Vagina (tissue), 2 donors: ENCODE data around the gene POLR1D. TPM values are rescaled to one million over a fixed set of nuclear protein-coding genes. Genes with fewer than 3 reads are reported as not detected.

ENCODE experiments used
- DNase-seq, 2 donors: peaks; one replicate each; pipeline ENCODE4 v3.0.0-alpha.2; 2017; ENCODE audit errors: extremely low spot score in 2 of 2
- H3K27ac ChIP-seq: fragments of 200-600 bp; sonication (generic); one replicate; pipeline ENCODE4 v1.5.1; 2019
- H3K27me3 ChIP-seq: fragments of 200-600 bp; sonication (generic); one replicate; pipeline ENCODE4 v1.5.1; 2019
- H3K36me3 ChIP-seq, 2 donors: fragments of 200-600 bp; sonication (generic); one replicate each; pipeline ENCODE4 v1.5.1; 2017 to 2019
- H3K4me1 ChIP-seq: fragments of 200-600 bp; sonication (generic); one replicate; pipeline ENCODE4 v1.5.1; 2019
- H3K4me3 ChIP-seq, 2 donors: fragments of 200-600 bp; sonication (generic); 1 replicate in 1 of 2; 2 replicates in 1 of 2; pipeline ENCODE4 v1.5.1; 2016 to 2019
- H3K9me3 ChIP-seq: fragments of 200-600 bp; sonication (generic); one replicate; pipeline ENCODE4 v1.5.1; 2019
- POLR2A ChIP-seq, 2 donors: fragments of 450-650 bp; IDR thresholded peaks; one replicate each; pipeline ENCODE4 v1.6.1; 2017; ENCODE audit warnings: antibody characterized with exemption in 2 of 2, mild to moderate bottlenecking in 2 of 2, moderate library complexity in 2 of 2
- POLR2AphosphoS5 ChIP-seq, 2 donors: sonication (generic); formaldehyde crosslinking; IDR thresholded peaks; one replicate each; pipeline ENCODE4 v1.9.0; 2017; ENCODE audit warnings: antibody characterized with exemption in 2 of 2, mild to moderate bottlenecking in 2 of 2, low read depth in 1 of 2; ENCODE audit not compliant: insufficient read depth in 1 of 2
- intact Hi-C: fragments of 100-400 bp; cut with DNase I; formaldehyde crosslinking; loops from one replicate; pipeline ENCODE4 v1.15.1; 2023
- total RNA-seq: library from RNA; depleted of rRNA; stranded (reverse); fragments of >200 nt; gene quantifications from one replicate; pipeline ENCODE4 v1.2.3, GENCODE V29; 2016
- TF ChIP-seq, protein P1 (sequence below), 3 experiments: fragments of 450-650 bp in 2 of 3; fragments of 200-600 bp in 1 of 3; sonication (generic) in 1 of 3; IDR thresholded peaks; one replicate each; pipeline ENCODE4 v1.5.1; 2017 to 2019; ENCODE audit warnings: antibody characterized with exemption in 3 of 3, mild to moderate bottlenecking in 2 of 3, moderate library complexity in 2 of 3

Gene POLR1D
- total RNA-seq, 1 donor from 2014 or later: 74.2 TPM

DNA sequence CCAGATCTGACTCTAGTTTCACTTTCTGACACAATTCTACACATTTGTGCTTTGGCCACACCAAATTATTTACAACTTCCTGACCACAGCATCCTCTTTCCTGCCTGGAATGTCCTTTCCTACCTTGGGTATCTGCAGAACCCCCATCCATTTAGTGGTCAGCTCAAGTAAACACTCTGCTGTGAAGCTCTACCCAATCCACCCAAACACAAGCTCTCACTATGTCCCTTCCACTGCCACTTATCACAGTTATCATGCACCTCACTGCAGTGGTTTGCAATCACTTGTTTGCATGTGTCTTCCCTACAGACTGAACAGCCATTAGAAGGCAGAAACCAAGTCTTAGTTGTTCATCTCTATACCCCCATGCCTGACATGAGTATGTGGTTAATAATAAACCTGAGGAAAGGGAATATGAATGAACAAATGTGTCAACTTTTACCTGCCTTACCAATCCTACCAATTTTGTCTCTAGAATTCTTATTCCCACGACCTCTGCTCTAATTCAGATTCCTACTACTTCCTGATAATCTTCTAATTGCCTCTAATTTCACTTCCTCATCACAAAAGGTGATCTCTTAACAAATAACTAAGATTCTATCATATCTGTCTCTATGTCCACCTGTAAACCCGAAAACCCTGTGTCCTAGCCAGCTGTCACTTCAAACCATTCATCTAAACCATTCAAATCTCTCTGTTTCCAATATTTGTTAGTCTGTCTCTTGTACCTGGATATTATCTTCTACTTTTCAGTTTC is 26.5 kb upstream of the POLR1D start:
- Histone ChIP-seq H3K36me3 (no peaks in the 10 kb centered on the region), H3K9me3 (no peaks in the 10 kb centered on the region), H3K4me1 (peaks cover 6% of the 10 kb centered on the region), H3K27me3 (no peaks in the 10 kb centered on the region), H3K27ac (no peak overlapping the region), H3K4me3 (no peak overlapping the region)
- DNase-seq: no peak
- intact Hi-C loops: no loop called here
- TF ChIP-seq POLR2A (IDR thresholded peaks at IDR 0.05): no peak
- TF ChIP-seq, protein P1, sequence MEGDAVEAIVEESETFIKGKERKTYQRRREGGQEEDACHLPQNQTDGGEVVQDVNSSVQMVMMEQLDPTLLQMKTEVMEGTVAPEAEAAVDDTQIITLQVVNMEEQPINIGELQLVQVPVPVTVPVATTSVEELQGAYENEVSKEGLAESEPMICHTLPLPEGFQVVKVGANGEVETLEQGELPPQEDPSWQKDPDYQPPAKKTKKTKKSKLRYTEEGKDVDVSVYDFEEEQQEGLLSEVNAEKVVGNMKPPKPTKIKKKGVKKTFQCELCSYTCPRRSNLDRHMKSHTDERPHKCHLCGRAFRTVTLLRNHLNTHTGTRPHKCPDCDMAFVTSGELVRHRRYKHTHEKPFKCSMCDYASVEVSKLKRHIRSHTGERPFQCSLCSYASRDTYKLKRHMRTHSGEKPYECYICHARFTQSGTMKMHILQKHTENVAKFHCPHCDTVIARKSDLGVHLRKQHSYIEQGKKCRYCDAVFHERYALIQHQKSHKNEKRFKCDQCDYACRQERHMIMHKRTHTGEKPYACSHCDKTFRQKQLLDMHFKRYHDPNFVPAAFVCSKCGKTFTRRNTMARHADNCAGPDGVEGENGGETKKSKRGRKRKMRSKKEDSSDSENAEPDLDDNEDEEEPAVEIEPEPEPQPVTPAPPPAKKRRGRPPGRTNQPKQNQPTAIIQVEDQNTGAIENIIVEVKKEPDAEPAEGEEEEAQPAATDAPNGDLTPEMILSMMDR (IDR thresholded peaks at IDR 0.05): no peak
- TF ChIP-seq POLR2AphosphoS5 (IDR thresholded peaks at IDR 0.05; ENCODE audit: insufficient read depth in 1 of 2, low read depth in 1 of 2): no peak

DNA sequence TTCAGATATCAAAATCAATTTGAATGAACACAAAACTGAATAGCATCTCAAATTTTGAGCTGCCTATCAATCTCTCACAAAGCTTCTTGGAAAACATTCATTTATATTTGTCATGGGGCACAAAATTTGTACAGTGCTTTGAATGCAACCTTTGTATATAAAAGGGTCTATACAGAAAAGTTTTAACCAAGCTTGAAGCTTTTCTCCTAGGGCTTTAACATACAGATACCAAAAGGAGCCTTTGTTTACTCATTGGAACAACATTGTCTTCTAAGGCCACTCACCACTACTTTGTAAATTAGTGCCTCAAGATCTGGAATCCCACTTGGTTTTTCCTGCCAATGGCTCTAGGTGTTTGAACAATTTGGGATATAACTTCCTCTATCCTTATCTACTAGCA is 22.6 kb upstream of the POLR1D start:
- DNase-seq: no peak
- no peaks in the 10 kb centered on the region for H3K36me3 ChIP-seq
- peaks cover 7% of the 10 kb centered on the region for H3K4me1 ChIP-seq
- H3K27me3 ChIP-seq: no peaks in the 10 kb centered on the region
- no peak overlapping the region for H3K4me3 ChIP-seq
- intact Hi-C loops: no loop called here
- H3K27ac ChIP-seq: no peak overlapping the region
- H3K9me3 ChIP-seq: no peaks in the 10 kb centered on the region
- TF ChIP-seq, protein P1 (IDR thresholded peaks at IDR 0.05): no peak
- no peak for TF ChIP-seq POLR2A (IDR thresholded peaks at IDR 0.05)
- no peak for TF ChIP-seq POLR2AphosphoS5 (IDR thresholded peaks at IDR 0.05; ENCODE audit: insufficient read depth in 1 of 2, low read depth in 1 of 2)

DNA sequence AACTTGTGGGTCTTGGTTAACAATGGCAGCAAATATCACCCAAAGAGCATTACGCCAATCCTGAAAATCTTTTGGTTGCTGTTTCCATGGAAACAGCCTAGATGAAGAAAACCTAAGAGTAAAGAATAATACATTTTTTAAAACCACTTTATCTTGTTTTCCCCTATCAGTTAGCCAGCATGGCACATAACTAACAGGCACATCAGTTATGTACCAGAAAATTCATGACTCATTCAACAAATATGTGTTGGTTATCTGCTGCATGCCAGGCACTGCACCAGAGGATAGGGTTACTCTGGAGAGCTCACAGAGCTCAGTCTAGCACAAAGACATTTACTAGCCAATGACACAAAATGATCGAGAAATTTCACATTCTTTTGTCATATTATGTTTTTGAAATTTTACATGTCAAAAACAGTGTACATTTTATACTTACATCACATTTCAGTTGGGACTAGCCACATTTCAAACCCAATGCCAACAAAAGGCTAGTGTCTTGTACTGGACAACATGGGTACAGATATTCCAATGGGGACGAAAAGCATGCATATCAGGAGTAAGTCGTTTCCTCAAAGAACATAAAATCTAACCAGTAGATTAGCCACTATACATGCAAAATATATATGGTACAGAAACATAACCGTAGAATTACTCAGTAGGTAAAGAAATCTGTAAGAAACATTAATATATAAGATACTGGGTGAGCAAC is 21.7 kb upstream of the POLR1D start:
- TF ChIP-seq, protein P1 (IDR thresholded peaks at IDR 0.05): no peak
- no peak for TF ChIP-seq POLR2A (IDR thresholded peaks at IDR 0.05)
- TF ChIP-seq POLR2AphosphoS5 (IDR thresholded peaks at IDR 0.05; ENCODE audit: insufficient read depth in 1 of 2, low read depth in 1 of 2): no peak
- Histone ChIP-seq H3K27me3 (no peaks in the 10 kb centered on the region), H3K27ac (no peak overlapping the region), H3K9me3 (no peaks in the 10 kb centered on the region), H3K4me1 (peaks cover 7% of the 10 kb centered on the region), H3K4me3 (no peak overlapping the region), H3K36me3 (no peaks in the 10 kb centered on the region)
- DNase-seq: no peak
- intact Hi-C loops: no loop called here

DNA sequence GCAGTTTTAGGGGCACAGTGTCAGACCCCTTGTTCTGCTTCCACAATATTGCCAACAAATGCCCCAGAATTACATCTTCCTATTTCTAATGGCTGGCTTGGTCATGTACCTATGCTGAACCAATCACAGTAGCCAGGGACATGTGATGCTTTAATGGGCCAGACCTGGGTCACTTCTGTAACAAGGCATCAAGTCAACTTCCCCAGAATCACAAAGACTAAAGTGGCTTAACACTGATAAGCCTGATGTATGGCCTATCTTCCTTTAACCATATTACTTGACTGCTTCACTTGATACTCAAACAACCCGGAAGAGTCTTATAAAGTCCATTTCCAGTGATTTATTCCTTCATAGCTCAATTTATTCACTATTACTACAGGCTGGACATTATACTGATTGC is 21.0 kb upstream of the POLR1D start:
- Histone ChIP-seq H3K27ac (no peak overlapping the region), H3K4me3 (no peak overlapping the region), H3K4me1 (peaks cover 7% of the 10 kb centered on the region), H3K27me3 (no peaks in the 10 kb centered on the region), H3K36me3 (no peaks in the 10 kb centered on the region), H3K9me3 (no peaks in the 10 kb centered on the region)
- TF ChIP-seq, protein P1 (IDR thresholded peaks at IDR 0.05): no peak
- TF ChIP-seq POLR2A (IDR thresholded peaks at IDR 0.05): no peak
- TF ChIP-seq POLR2AphosphoS5 (IDR thresholded peaks at IDR 0.05; ENCODE audit: insufficient read depth in 1 of 2, low read depth in 1 of 2): no peak
- DNase-seq: no peak
- intact Hi-C loops: no loop called here

DNA sequence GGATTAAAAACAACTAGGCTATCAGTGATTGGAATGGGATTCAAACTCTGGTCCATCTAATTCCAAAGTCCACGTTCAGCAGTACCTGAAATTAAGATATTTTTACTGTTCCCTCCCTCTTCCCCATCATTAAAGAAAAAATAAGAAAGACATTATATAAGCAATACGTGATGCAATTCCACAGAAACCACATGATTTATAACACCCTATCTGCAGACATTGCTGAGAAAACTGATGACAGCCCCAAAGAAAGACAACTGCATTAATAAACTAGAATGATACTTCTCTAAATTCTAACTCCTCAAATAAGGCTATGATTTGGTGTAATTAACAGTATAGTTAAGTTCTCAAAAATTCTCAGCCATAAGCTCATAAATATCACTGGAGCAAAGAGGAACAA is 20.5 kb upstream of the POLR1D start:
- Histone ChIP-seq H3K27ac (no peak overlapping the region), H3K4me3 (no peak overlapping the region), H3K27me3 (no peaks in the 10 kb centered on the region), H3K36me3 (no peaks in the 10 kb centered on the region), H3K9me3 (no peaks in the 10 kb centered on the region), H3K4me1 (peaks cover 7% of the 10 kb centered on the region)
- intact Hi-C loops: no loop called here
- TF ChIP-seq, protein P1 (IDR thresholded peaks at IDR 0.05): no peak
- DNase-seq: no peak
